Measurements from ENCODE around the gene FGF8.

Gene FGF8

GRCh38 chr10:101724446-101724845, 51.5 kb downstream of the FGF8 start:
- no peak for DNase-seq

GRCh38 chr10:101723176-101723575, 52.7 kb downstream of the FGF8 start:
- no peak for DNase-seq

GRCh38 chr10:101721806-101722205, 54.1 kb downstream of the FGF8 start:
- no peak for DNase-seq

- no peak for DNase-seq
Observed at GRCh38 chr10:101720606-101721230, 55.2 kb downstream of the FGF8 start.
